Measurements from ENCODE around the gene GOPC. TPM values are rescaled to one million over a fixed set of nuclear protein-coding genes. Genes with fewer than 3 reads are reported as not detected.
A peak's percentile ranks its signal among the peaks of the same experiment; 100 is the strongest.
"Not testable (repeated sequence)": the region's sequence is repeated elsewhere in the genome, so short reads cannot be mapped to it uniquely, and the experiment has no call there.

The GOPC gene
- 15.3 TPM for total RNA-seq
- long read RNA-seq, full-length matches to known transcripts = 1 of 11 reads
- long read RNA-seq, partial matches to known transcripts = 7 of 11 reads
- long read RNA-seq, other reads (novel, unspliced or antisense) = 3 of 11 reads

GRCh38 chr6:117602151-117602898 lies at the start of gene GOPC:
TSS of gene GOPC (minus strand) at chr6:117602511. CDS start at chr6:117602288, 223 bp downstream.
- peak; percentile 99 for DNase-seq (ENCODE audit: low spot score)

DNA sequence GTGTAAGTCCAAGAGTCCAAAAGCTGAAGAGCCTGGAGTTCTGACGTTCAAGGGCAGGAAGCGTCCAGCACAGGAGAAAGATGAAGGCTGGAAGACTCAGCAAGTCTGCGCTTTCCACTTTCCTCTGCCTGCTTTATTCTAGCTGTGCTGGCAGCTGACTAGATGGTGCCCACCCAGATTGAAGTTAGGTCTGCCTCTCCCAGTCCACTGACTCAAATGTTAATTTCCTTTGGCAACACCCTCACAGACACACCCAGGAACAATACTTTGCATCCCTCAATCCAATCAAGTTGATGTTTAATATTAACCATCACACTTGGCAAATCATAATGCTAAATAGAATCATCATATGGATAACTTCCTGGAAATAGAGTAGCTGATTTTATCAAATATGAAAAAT lies 49.7 kb upstream of the GOPC start:
- not testable (repeated sequence) for DNase-seq (ENCODE audit: low spot score)

- DNase-seq (ENCODE audit: low spot score) = no peak
These were observed 40.7 kb upstream of the GOPC start for GRCh38 chr6:117642976-117643375.

DNA sequence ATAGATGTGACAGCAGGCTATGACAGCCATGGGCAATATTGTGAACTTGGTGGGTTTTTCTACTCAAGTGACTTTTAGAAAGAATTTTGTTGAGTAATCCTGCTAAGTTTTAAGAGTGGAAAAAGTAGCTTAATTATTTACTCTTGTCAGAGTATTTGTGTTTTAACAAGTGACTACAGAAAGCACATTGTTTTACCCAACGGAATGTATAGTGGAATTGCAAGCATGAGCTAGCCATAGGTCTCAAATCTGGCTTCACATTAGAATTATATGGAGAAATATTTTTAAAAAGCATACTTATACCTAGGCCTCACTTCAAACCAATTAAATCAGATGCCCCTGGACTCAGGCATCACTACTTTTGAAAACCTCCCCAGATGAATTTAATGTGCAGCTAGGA lies 35.5 kb upstream of the GOPC start:
- no peak for DNase-seq (ENCODE audit: low spot score)

- DNase-seq (ENCODE audit: low spot score) = no peak
These were observed 26.9 kb upstream of the GOPC start for GRCh38 chr6:117629119-117629660.

DNA sequence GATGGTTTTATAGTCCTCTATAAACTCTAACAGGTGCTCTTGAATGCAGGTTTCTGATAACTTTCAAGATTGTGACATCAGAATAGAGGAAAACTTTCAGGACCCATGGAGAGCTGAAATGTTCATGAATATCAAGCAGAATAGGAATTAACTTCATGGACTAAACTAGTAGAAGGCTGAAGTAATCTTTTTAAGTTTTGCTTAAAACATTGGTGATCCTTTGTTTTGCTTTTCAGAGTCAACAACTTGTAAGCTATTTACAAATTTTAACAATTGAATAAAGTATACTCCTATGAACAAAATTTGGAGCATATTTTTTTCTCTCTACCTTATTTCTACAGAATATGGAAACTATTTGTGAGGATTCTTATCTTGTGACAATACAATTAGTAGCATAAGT lies 25.2 kb upstream of the GOPC start:
- no peak for DNase-seq (ENCODE audit: low spot score)

- no peak for DNase-seq (ENCODE audit: low spot score)
These were observed 22.7 kb upstream of the GOPC start for GRCh38 chr6:117624869-117625481.

DNA sequence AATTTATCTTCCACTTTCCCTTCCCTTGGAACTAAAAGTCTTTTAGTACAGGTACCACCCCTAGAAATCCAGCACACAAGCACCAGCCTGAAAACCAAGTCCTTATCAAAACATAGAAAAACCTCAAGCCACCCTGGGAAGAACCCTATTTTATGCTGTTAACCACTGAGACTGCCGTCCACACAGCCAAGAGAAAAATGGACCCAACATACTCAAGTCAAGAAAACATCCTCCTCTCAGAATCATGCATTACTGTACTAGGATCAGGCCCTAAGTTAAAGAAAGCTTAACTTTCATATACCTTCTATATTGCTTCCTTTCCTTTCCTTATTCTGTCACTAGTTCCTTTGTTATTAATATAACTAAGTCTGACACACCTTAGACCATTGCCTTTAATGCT lies 16.9 kb upstream of the GOPC start:
- DNase-seq (ENCODE audit: low spot score) = no peak

GRCh38 chr6:117617210-117618035 lies 15.1 kb upstream of the GOPC start:
- DNase-seq (ENCODE audit: low spot score) = no peak

DNA sequence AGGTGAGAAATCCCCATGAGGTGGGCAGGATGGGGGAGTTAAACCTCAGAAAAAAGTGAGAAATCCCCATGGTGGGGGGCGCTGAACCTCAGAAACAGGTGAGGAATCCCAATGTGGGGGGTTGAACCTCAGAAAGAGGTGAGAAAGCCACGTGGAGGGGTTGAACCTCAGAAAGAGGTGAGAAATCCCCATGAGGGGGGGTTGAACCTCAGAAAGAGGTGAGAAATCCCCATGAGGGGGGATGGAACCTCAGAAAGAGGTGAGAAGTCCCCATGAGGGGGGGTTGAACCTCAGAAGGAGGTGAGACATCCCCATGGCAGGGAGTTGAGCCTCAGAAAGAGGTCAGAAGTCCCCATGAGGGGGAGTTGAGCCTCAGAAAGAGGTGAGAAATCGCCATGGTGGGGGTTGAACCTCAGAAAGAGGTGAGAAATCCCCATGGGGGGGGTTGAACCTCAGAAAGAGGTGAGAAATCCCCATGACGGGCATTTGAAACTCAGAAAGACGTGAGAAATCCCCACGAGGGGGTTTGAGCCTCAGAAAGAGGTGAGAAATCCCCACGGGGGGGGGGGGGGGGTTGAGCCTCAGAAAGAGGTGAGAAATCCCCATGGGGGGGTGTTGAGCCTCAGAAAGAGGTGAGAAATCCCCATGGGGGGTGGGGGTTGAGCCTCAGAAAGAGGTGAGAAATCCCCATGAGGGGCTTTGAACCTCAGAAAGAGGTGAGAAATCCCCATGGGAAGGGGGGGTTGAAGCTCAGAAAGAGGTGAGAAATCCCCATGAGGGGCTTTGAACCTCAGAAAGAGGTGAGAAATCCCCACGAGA lies 14.3 kb upstream of the GOPC start:
- no peak for DNase-seq (ENCODE audit: low spot score)

- no peak for DNase-seq (ENCODE audit: low spot score)
These were observed 13.6 kb upstream of the GOPC start for GRCh38 chr6:117615750-117616390.

GRCh38 chr6:117613920-117614560 lies 11.7 kb upstream of the GOPC start:
- no peak for DNase-seq (ENCODE audit: low spot score)

- no peak for DNase-seq (ENCODE audit: low spot score)
These were observed 5.2 kb upstream of the GOPC start for GRCh38 chr6:117607511-117607910.

GRCh38 chr6:117605169-117605826 lies 3.0 kb upstream of the GOPC start:
- DNase-seq (ENCODE audit: low spot score) = no peak

- no peak for DNase-seq (ENCODE audit: low spot score)
These were observed 1.5 kb upstream of the GOPC start for GRCh38 chr6:117603821-117604220.

DNA sequence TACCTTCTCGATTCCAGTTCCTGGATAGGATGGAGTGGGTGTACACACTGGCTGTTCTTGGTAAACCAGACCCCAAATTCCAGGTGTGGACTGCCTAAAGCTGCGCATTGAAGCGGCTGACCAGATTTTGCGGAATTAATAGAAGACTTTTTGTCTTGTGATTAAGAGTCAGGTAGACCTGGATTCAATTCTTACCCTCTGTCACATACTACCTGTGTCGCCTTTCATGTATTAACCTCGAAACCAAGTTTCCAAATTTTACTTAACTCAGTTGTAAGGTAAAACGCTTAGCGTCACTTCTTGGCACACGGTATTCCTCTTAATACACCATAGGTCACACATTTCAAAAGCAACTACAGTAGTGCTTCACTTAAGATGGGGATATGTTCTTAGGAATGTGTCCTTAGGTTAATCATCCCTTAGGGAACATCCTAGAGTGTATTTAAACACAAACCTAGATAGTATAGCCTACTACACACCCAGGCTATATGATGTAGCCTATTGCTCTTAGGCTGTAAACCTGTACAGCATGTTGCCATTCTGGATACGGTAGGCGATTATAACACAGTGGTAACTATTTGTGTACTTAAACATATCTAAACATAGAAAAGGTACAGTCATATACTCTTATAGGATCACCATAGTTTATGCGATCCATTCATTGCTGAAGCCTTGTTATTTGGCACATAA lies 733 bp upstream of the GOPC start:
- no peak for DNase-seq (ENCODE audit: low spot score)

GRCh38 chr6:117601811-117602150 lies 530 bp downstream of the GOPC start:
- no peak for DNase-seq (ENCODE audit: low spot score)

DNA sequence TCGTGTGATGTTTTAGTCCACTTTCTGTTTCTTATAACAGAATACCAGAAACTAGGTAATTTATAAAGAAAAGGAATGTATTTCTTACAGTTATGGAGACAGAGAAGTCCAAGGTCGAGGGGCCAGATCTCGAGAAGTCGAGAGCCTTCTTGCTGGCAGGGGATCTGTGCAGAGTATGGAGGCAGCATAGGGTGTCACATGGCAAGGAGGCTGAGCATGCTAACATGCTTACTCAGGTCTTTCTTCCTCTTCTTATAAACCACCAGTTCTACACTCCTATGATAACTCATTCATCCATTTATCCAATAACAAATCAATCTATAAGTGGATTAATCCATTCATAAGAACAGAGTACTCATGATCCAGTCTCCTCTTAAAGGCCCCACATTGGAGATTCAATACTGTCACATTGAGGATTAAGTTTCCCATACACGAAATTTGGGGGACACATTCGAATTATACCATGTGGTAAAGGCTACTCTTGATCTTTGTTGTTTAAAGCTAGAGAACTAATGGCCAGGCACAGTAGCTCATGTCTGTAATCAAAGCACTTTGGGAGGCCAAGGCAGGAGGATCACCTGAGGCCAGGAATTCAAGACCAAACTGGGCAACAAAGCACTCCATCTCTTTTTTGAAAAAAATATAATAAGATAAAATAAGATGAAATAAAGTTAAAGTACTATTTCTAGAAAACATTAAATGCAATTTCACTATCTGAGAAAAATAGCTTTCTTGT lies 2.1 kb downstream of the GOPC start:
- DNase-seq (ENCODE audit: low spot score) = no peak

All from mesenteric fat pad (tissue), 1 donor.